SU-DHL-6 (cell line): ENCODE data around the gene OMP.

ENCODE experiments used
- H2AFZ ChIP-seq: fragments of 200-600 bp; sonication (generic); 2 replicates; pipeline ENCODE4 v1.6.1; 2014; ENCODE audit warnings: low read depth, mild to moderate bottlenecking, moderate library complexity, mixed read lengths, antibody characterized with exemption, low read length; ENCODE audit not compliant: severe bottlenecking
- H3F3A ChIP-seq: fragments of 200-600 bp; shearing (Covaris generic); 2 replicates; pipeline ENCODE4 v1.6.0; 2016; ENCODE audit warnings: antibody characterized with exemption, mild to moderate bottlenecking; ENCODE audit not compliant: insufficient read depth
- H3K27ac ChIP-seq: fragments of 200-600 bp; sonication (generic); 2 replicates; pipeline ENCODE4 v1.5.1; 2016; ENCODE audit warnings: low read depth, mild to moderate bottlenecking, low read length, moderate library complexity, mixed read lengths
- H3K27me3 ChIP-seq: fragments of 200-600 bp; sonication (generic), shearing (Covaris generic); 2 replicates; pipeline ENCODE4 v1.6.0; 2014; ENCODE audit warnings: mild to moderate bottlenecking, low read length
- H3K36me3 ChIP-seq: fragments of 200-600 bp; sonication (generic); 2 replicates; pipeline ENCODE4 v1.6.1; 2014; ENCODE audit warnings: mild to moderate bottlenecking, low read length, mixed read lengths
- H3K4me2 ChIP-seq: fragments of 300-600, 200-600 bp; shearing (Covaris generic), sonication (generic); 2 replicates; pipeline ENCODE4 v1.6.0; 2014; ENCODE audit warnings: low read length, low read depth, mild to moderate bottlenecking; ENCODE audit not compliant: poor library complexity, severe bottlenecking
- H3K4me3 ChIP-seq: fragments of 200-600 bp; sonication (generic); 2 replicates; pipeline ENCODE4 v1.5.1; 2014; ENCODE audit warnings: antibody characterized with exemption, low read length, mild to moderate bottlenecking, mixed read lengths; ENCODE audit not compliant: insufficient read depth, poor library complexity, severe bottlenecking
- H3K79me2 ChIP-seq: fragments of 200-600 bp; sonication (generic); 2 replicates; pipeline ENCODE4 v1.6.1; 2014; ENCODE audit warnings: mild to moderate bottlenecking, low read length, moderate library complexity; ENCODE audit not compliant: insufficient read depth
- H3K9ac ChIP-seq: fragments of 200-600 bp; sonication (generic); 2 replicates; pipeline ENCODE4 v1.7.0; 2014; ENCODE audit warnings: mild to moderate bottlenecking, low read length
- H3K9me2 ChIP-seq: fragments of 200-600 bp; sonication (generic); replicated peaks from 2 replicates; pipeline ENCODE4 v1.6.1; 2014; ENCODE audit warnings: low read length; ENCODE audit not compliant: insufficient read depth
- H3K9me3 ChIP-seq: fragments of 200-600 bp; sonication (generic); 2 replicates; pipeline ENCODE4 v1.6.1; 2014; ENCODE audit warnings: low read length, mixed read lengths; ENCODE audit not compliant: insufficient read depth
- H4K20me1 ChIP-seq: fragments of 200-600 bp; sonication (generic); 2 replicates; pipeline ENCODE4 v1.6.1; 2014; ENCODE audit warnings: low read depth, mild to moderate bottlenecking, antibody characterized with exemption, low read length, moderate library complexity, mixed read lengths
- CTCF ChIP-seq: fragments of 200-600 bp; sonication (generic); IDR thresholded peaks from one replicate; pipeline ENCODE4 v1.5.1; 2017; ENCODE audit warnings: antibody characterized with exemption, mild to moderate bottlenecking, low read length, moderate library complexity; ENCODE audit not compliant: insufficient read depth, poor library complexity, severe bottlenecking
- EZH2phosphoT487 ChIP-seq: fragments of 200-600 bp; sonication (generic), shearing (Covaris generic); conservative IDR thresholded peaks from 2 replicates; pipeline ENCODE4 v1.6.1; 2018; ENCODE audit warnings: mild to moderate bottlenecking, antibody characterized with exemption, low read length, moderate library complexity, mixed read lengths

OMP gene

GRCh38 chr11:77127235-77127911, 24.7 kb downstream of the OMP start:
- Histone ChIP-seq H3K36me3 (no peaks in the 10 kb centered on the region), H3K4me3 (no peak overlapping the region), H3K9ac (no peak overlapping the region; the same call in 1 of the 2 replicates), H3K9me2 (no peaks in the 10 kb centered on the region), H3F3A (no peaks in the 10 kb centered on the region), H3K27ac (no peak overlapping the region), H4K20me1 (no peaks in the 10 kb centered on the region), H3K27me3 (no peaks in the 10 kb centered on the region), H3K4me2 (peak overlapping the region; percentile 44), H3K9me3 (no peaks in the 10 kb centered on the region), H2AFZ (peak overlapping the region; percentile 49), H3K79me2 (no peaks in the 10 kb centered on the region)
- TF ChIP-seq EZH2phosphoT487 (no peak), CTCF (peak; percentile 97)

GRCh38 chr11:77127920-77128691, 25.5 kb downstream of the OMP start, which contains the start of gene MYO7A:
TSS of gene MYO7A (plus strand) at chr11:77128246. CDS start at chr11:77130635, 2,389 bp downstream.
- H4K20me1 ChIP-seq: no peaks in the 10 kb centered on the region
- no peak within 1 kb of the TSS for H3K4me3 ChIP-seq
- H3K36me3 ChIP-seq: no peaks in the 10 kb centered on the region
- no peaks in the 10 kb centered on the region for H3K9me2 ChIP-seq
- H3K9ac ChIP-seq: no peak within 1 kb of the TSS; the same call in 1 of the 2 replicates
- TF ChIP-seq EZH2phosphoT487: no peak
- no peak for TF ChIP-seq CTCF
- no peaks in the 10 kb centered on the region for H3K9me3 ChIP-seq
- H3K79me2 ChIP-seq: no peaks in the 10 kb centered on the region
- no peak within 1 kb of the TSS for H3K27ac ChIP-seq
- H3K27me3 ChIP-seq: no peaks in the 10 kb centered on the region
- H2AFZ ChIP-seq: peak within 1 kb of the TSS; percentile 49
- no peaks in the 10 kb centered on the region for H3F3A ChIP-seq
- peak within 1 kb of the TSS; percentile 44 for H3K4me2 ChIP-seq

GRCh38 chr11:77129069-77129841, 26.6 kb downstream of the OMP start:
- Histone ChIP-seq H3K79me2 (no peaks in the 10 kb centered on the region), H3F3A (no peaks in the 10 kb centered on the region), H3K27ac (no peak overlapping the region), H3K9ac (no peak overlapping the region), H3K27me3 (no peaks in the 10 kb centered on the region), H3K9me3 (no peaks in the 10 kb centered on the region), H2AFZ (no peak overlapping the region), H4K20me1 (no peaks in the 10 kb centered on the region), H3K36me3 (no peaks in the 10 kb centered on the region), H3K4me2 (no peak overlapping the region), H3K9me2 (no peaks in the 10 kb centered on the region), H3K4me3 (no peak overlapping the region)
- TF ChIP-seq CTCF: no peak
